ENCODE results near the gene RNF44. TPM values are rescaled to one million over a fixed set of nuclear protein-coding genes. Genes with fewer than 3 reads are reported as not detected.
A peak's percentile ranks its signal among the peaks of the same experiment; 100 is the strongest.

Gene RNF44
- polyA plus RNA-seq, 1 experiment = 4.0 TPM

DNA sequence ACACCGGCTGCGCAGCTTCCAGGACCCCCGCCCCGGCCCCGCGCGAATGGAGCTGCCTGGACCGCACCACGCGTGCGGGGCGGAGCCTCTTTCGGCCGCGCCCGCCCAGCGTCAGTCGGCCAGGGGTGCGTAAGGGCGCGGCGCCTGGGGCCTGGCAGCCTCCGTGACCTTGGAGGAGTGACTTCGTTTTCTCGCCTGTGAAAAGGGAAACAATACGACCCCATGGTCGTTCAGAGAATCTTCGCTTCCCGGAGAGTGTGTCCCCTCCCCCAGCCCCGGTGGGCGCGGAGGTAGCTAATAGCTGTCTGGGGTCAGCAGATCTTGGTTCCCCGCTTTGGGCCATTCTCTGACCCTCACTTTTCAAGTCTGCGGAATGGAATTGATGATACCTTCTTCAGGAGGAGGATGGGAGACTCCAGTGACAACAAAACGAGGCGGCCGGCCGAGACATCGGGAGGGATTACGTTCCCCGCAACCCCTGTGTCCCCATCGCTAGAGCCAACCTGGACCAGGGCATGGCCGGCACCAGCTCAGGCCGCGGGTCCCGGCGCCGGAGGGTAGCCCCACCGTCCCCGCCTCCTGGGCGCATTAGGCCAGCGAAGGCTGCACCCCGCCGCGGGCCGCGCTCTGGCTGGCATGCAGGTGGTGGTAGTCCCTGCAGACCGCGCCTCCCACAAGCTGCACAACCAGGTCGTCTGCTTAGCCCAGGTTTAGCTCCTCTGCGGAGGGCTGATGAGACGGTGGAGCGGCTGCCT, 6.4 kb upstream of the RNF44 start:
- Histone ChIP-seq H3K27me3 (ENCODE audit: control insufficient read depth, insufficient read depth, low read length) (peaks cover 3% of the 10 kb centered on the region), H3K4me3 (ENCODE audit: low read depth, low read length) (peak overlapping the region; percentile 61), H3K27ac (ENCODE audit: low read depth, low read length) (no peak overlapping the region), H3K9me3 (ENCODE audit: control insufficient read depth, insufficient read depth, low read length) (no peaks in the 10 kb centered on the region; the same call in 1 of the 2 replicates)
- TF ChIP-seq, protein P1, sequence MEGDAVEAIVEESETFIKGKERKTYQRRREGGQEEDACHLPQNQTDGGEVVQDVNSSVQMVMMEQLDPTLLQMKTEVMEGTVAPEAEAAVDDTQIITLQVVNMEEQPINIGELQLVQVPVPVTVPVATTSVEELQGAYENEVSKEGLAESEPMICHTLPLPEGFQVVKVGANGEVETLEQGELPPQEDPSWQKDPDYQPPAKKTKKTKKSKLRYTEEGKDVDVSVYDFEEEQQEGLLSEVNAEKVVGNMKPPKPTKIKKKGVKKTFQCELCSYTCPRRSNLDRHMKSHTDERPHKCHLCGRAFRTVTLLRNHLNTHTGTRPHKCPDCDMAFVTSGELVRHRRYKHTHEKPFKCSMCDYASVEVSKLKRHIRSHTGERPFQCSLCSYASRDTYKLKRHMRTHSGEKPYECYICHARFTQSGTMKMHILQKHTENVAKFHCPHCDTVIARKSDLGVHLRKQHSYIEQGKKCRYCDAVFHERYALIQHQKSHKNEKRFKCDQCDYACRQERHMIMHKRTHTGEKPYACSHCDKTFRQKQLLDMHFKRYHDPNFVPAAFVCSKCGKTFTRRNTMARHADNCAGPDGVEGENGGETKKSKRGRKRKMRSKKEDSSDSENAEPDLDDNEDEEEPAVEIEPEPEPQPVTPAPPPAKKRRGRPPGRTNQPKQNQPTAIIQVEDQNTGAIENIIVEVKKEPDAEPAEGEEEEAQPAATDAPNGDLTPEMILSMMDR (IDR thresholded peaks at IDR 0.05; ENCODE audit: low read depth, low read length) = no peak
- DNase-seq (ENCODE audit: low read depth, low spot score) = no peak
- ChIA-PET CTCF (interaction anchor here (0.5 to 2.5 kb wide), 11 partner anchors 10 to 220 kb away, joined by 3 to 11 read pairs (median 4); no protein-coding TSS in a partner anchor), POLR2A (interaction anchor here (0.7 to 1.3 kb wide), 2 partner anchors 95 to 100 kb away, joined by 3 to 5 read pairs; partner anchors contain the start of gene FAF2)

DNA sequence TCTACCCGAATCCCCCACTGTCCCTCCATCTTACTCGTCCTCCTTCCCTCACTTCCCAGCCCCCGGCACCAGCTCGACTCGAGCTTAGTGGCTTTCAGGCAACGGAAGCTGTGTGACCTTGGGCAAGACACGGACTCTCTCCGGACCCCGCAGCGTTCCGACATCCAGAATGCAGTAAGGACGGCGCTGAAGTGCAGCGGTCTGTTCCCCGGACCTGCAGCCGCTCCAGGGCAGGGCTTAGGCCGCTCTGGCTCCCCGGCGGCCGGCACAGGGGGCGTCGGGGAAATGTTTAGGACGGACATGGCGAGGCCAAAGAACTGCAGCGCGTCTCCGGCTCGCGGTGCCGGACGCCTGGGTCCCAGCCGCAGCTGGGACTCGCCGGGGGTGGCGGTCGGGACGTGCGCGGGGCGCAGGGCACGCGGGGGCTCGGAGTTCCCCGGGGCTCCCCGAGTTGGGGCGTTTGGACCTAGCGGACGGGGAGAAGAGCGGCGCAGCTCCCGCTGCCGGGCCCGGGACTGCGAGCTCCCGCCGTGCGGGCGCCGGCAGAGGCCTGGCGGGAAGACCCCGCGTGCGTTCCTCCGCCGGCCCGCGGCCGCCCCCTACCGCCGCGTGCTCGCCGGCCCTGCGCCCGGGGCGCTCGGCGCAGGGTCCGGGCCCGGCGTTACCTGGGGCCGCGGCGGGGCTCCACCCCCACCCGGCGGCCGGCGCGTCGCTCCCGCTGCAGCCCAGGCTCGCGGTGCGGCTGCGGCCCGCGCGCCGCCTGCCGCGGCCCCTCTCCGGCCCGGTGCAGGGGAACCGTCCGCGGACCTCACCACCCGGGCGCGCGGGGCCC, 5.6 kb upstream of the RNF44 start:
- DNase-seq (ENCODE audit: low read depth, low spot score) = no peak
- H3K9me3 ChIP-seq (ENCODE audit: control insufficient read depth, insufficient read depth, low read length) = no peaks in the 10 kb centered on the region; the same call in 1 of the 2 replicates
- TF ChIP-seq, protein P1 (IDR thresholded peaks at IDR 0.05; ENCODE audit: low read depth, low read length) = no peak
- CTCF ChIA-PET = interaction anchor here (0.6 to 2.5 kb wide), 11 partner anchors 9 to 220 kb away, joined by 3 to 11 read pairs (median 4); partner anchors contain the start of gene KIAA1191
- POLR2A ChIA-PET = interaction anchor here (0.7 to 1.3 kb wide), 2 partner anchors 77 to 95 kb away, joined by 5 to 7 read pairs; partner anchors contain the start of gene FAF2
- H3K27ac ChIP-seq (ENCODE audit: low read depth, low read length) = no peak overlapping the region
- peaks cover 3% of the 10 kb centered on the region for H3K27me3 ChIP-seq (ENCODE audit: control insufficient read depth, insufficient read depth, low read length)
- H3K4me3 ChIP-seq (ENCODE audit: low read depth, low read length) = peak overlapping the region; percentile 61

DNA sequence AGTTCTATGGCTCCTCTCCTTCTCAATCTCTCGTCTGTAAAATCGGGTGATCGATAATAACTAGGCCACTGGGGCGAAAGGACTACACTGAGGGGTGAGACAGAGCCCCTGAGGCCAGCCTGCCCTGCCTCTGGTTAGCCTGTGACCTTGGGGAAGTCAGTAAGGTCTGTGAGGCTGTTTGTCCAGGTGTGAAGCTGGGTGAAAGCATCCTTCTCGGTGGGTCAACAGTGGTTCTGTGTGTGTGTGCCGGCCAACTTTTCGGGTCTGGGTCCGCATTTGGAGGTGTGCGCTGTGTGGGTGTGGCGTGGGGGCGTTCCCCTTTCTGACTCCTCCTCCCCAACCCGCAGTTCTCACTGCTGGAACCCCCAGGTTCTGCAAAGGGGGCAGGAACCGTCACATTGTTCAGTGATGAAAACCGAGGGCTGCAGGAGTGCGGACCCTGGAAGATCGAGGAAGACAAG, 5.0 kb upstream of the RNF44 start:
- DNase-seq (ENCODE audit: low read depth, low spot score) = no peak
- TF ChIP-seq, protein P1 (IDR thresholded peaks at IDR 0.05; ENCODE audit: low read depth, low read length) = no peak
- POLR2A ChIA-PET = interaction anchor here (0.7 kb wide), 1 partner anchor 78 kb away, joined by 7 read pairs; no protein-coding TSS in a partner anchor
- Histone ChIP-seq H3K27me3 (ENCODE audit: control insufficient read depth, insufficient read depth, low read length) (peaks cover 3% of the 10 kb centered on the region), H3K27ac (ENCODE audit: low read depth, low read length) (no peak overlapping the region), H3K9me3 (ENCODE audit: control insufficient read depth, insufficient read depth, low read length) (no peaks in the 10 kb centered on the region; the same call in 1 of the 2 replicates), H3K4me3 (ENCODE audit: low read depth, low read length) (peak overlapping the region; percentile 61)
- CTCF ChIA-PET = interaction anchor here (0.9 to 2.5 kb wide), 4 partner anchors 28 to 181 kb away, joined by 4 to 11 read pairs (median 6); partner anchors contain the start of gene KIAA1191

DNA sequence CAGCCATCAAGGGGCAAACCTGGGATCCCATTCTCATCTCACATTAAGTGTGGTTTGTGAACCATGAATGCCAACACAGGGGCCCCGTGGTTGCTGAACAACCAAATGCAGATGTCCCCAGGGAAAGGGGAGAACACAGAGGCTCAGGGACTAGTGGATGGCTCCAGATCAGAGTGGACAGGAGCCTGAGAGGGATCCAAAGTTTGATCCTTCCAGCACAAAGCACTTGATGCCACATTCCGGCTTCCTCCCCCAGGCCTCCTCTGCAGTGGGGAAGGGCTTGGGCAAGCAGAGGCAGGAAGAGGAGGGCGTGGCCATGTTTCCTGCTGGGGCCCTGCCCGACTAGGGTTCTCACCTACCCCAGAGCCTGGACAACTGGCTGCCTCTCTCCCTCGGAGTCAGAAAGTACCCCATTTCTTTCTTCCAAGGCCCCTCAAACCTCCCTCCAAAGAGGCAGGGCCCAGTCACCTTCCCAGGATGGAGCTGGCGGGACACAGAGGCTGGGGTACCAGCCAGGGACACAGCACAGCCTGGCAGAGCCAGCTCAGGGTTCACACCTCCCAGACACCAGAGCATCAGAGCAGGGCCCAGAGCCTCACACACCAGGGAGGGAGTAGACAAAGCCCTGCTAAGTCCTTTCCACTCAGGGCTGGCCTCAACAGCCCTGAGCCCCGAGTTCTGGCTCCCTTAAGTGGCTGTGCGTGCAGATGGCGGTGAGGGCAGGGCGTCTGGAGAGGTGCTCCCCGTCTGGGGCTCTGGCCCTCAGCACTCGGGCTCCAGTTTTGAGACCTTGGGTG, 4.3 kb upstream of the RNF44 start:
- POLR2A ChIA-PET = no interaction called here
- DNase-seq (ENCODE audit: low read depth, low spot score) = no peak

More for the DNA sequence above, 4.3 kb upstream of the RNF44 start:
- Histone ChIP-seq H3K9me3 (ENCODE audit: control insufficient read depth, insufficient read depth, low read length) (no peaks in the 10 kb centered on the region; the same call in 1 of the 2 replicates), H3K27ac (ENCODE audit: low read depth, low read length) (no peak overlapping the region), H3K27me3 (ENCODE audit: control insufficient read depth, insufficient read depth, low read length) (peaks cover 3% of the 10 kb centered on the region), H3K4me3 (ENCODE audit: low read depth, low read length) (no peak overlapping the region)
- TF ChIP-seq, protein P1 (IDR thresholded peaks at IDR 0.05; ENCODE audit: low read depth, low read length) = no peak
- CTCF ChIA-PET = interaction anchor here (0.6 to 1.8 kb wide), 2 partner anchors 32 to 94 kb away, joined by 3 to 4 read pairs; no protein-coding TSS in a partner anchor

Data from AG04450 (cell line).